Stimulated activated naive CD8-positive, alpha-beta T cell treated with anti-CD3 and anti-CD28 coated beads, Interleukin-15, amount 100 ng/mL, for 72 hours (primary cell): ENCODE results near the gene OR6J1.
A peak's percentile ranks its signal among the peaks of the same experiment; 100 is the strongest.
"Not testable (repeated sequence)": the region's sequence is repeated elsewhere in the genome, so short reads cannot be mapped to it uniquely, and the experiment has no call there.

Source experiments
- ATAC-seq: fragments of 150-1000 bp; cut with Tn5 transposase; 2 replicates; pipeline ENCODE4 v1.10.0; 2021; ENCODE audit warnings: mild to moderate bottlenecking, moderate library complexity
- DNase-seq, 2 donors: peaks; one replicate each; pipeline ENCODE4 v3.0.0; 2021 to 2022
- H3K27ac Mint-ChIP-seq, 2 donors: one replicate each; pipeline ENCODE4 v1.8.0; 2022; ENCODE audit warnings: mild to moderate bottlenecking in 2 of 2, mixed read lengths in 2 of 2, moderate library complexity in 2 of 2
- H3K27me3 Mint-ChIP-seq: one replicate; pipeline ENCODE4 v1.8.0; 2022; ENCODE audit warnings: mixed read lengths
- H3K4me1 Mint-ChIP-seq: one replicate; pipeline ENCODE4 v1.8.0; 2022; ENCODE audit warnings: mild to moderate bottlenecking, mixed read lengths
- H3K4me3 Mint-ChIP-seq, 2 donors: one replicate each; pipeline ENCODE4 v1.8.0; 2022; ENCODE audit warnings: mild to moderate bottlenecking in 2 of 2, mixed read lengths in 2 of 2, moderate library complexity in 1 of 2
- H3K9me3 Mint-ChIP-seq, 2 donors: one replicate each; pipeline ENCODE4 v1.8.0; 2022; ENCODE audit warnings: mixed read lengths in 2 of 2

The OR6J1 gene

GRCh38 chr14:22600027-22600426, 44.1 kb downstream of the OR6J1 start:
- Mint-ChIP-seq H3K4me1 (peaks cover 32% of the 10 kb centered on the region), H3K27ac (no peak overlapping the region), H3K9me3 (no peaks in the 10 kb centered on the region), H3K4me3 (no peak overlapping the region), H3K27me3 (no peaks in the 10 kb centered on the region)
- DNase-seq = no peak
- no peak for ATAC-seq

- Mint-ChIP-seq H3K9me3 (no peaks in the 10 kb centered on the region), H3K27me3 (no peaks in the 10 kb centered on the region), H3K4me3 (peak overlapping the region; percentile 87 to 97), H3K27ac (no peak overlapping the region), H3K4me1 (peaks cover 32% of the 10 kb centered on the region)
- no peak for DNase-seq
- no peak for ATAC-seq
Observed at GRCh38 chr14:22599349-22599748, 44.8 kb downstream of the OR6J1 start.

- Mint-ChIP-seq H3K4me1 (peaks cover 32% of the 10 kb centered on the region), H3K27ac (peak overlapping the region; percentile 88 to 93), H3K27me3 (no peaks in the 10 kb centered on the region), H3K4me3 (peak overlapping the region; percentile 87 to 97), H3K9me3 (no peaks in the 10 kb centered on the region)
- DNase-seq (peak; percentile 22 to 33), ATAC-seq (peak; percentile 81)
Observed at GRCh38 chr14:22598896-22599244, 45.3 kb downstream of the OR6J1 start.

GRCh38 chr14:22598099-22598895, 45.9 kb downstream of the OR6J1 start, which contains the start of gene ABHD4:
Gene ABHD4 (plus strand): TSS chr14:22598300. CDS start chr14:22598307, 7 bp downstream.
- peaks cover 32% of the 10 kb centered on the region for H3K4me1 Mint-ChIP-seq
- H3K9me3 Mint-ChIP-seq = no peaks in the 10 kb centered on the region
- DNase-seq (peak; percentile 67 to 72), ATAC-seq (peak; percentile 93)
- no peaks in the 10 kb centered on the region for H3K27me3 Mint-ChIP-seq
- H3K4me3 Mint-ChIP-seq = peak within 1 kb of the TSS; percentile 87 to 97
- H3K27ac Mint-ChIP-seq = peak within 1 kb of the TSS; percentile 88 to 93

GRCh38 chr14:22597771-22598098, 46.4 kb downstream of the OR6J1 start:
- Mint-ChIP-seq H3K4me3 (peak overlapping the region; percentile 87 to 97), H3K27me3 (no peaks in the 10 kb centered on the region), H3K4me1 (peaks cover 38% of the 10 kb centered on the region), H3K9me3 (no peaks in the 10 kb centered on the region), H3K27ac (peak overlapping the region in 1 of 2 donors; percentile 87)
- peak; percentile 49 for ATAC-seq
- no peak for DNase-seq

GRCh38 chr14:22597265-22597664, 46.9 kb downstream of the OR6J1 start:
- DNase-seq (no peak), ATAC-seq (no peak)
- Mint-ChIP-seq H3K27me3 (no peaks in the 10 kb centered on the region), H3K9me3 (no peaks in the 10 kb centered on the region), H3K4me3 (peak overlapping the region; percentile 87 to 97), H3K27ac (no peak overlapping the region), H3K4me1 (peaks cover 42% of the 10 kb centered on the region)

- Mint-ChIP-seq H3K4me3 (no peak overlapping the region), H3K27ac (no peak overlapping the region), H3K9me3 (no peaks in the 10 kb centered on the region), H3K27me3 (no peaks in the 10 kb centered on the region), H3K4me1 (peaks cover 42% of the 10 kb centered on the region)
- ATAC-seq = no peak
- no peak for DNase-seq
Observed at GRCh38 chr14:22596354-22596879, 47.7 kb downstream of the OR6J1 start.

- DNase-seq (no peak), ATAC-seq (no peak)
- Mint-ChIP-seq H3K27me3 (no peaks in the 10 kb centered on the region), H3K9me3 (no peaks in the 10 kb centered on the region), H3K4me3 (no peak overlapping the region), H3K27ac (no peak overlapping the region), H3K4me1 (peaks cover 46% of the 10 kb centered on the region)
Observed at GRCh38 chr14:22594156-22594716, 49.9 kb downstream of the OR6J1 start.

GRCh38 chr14:22593601-22594000, 50.6 kb downstream of the OR6J1 start:
- peaks cover 41% of the 10 kb centered on the region for H3K4me1 Mint-ChIP-seq
- H3K27ac Mint-ChIP-seq = no peak overlapping the region
- H3K4me3 Mint-ChIP-seq = no peak overlapping the region
- H3K27me3 Mint-ChIP-seq = no peaks in the 10 kb centered on the region
- DNase-seq (no peak), ATAC-seq (no peak)
- no peaks in the 10 kb centered on the region for H3K9me3 Mint-ChIP-seq

GRCh38 chr14:22593189-22593588, 51.0 kb downstream of the OR6J1 start:
- no peak for ATAC-seq
- H3K27me3 Mint-ChIP-seq = no peaks in the 10 kb centered on the region
- H3K27ac Mint-ChIP-seq = no peak overlapping the region
- H3K4me1 Mint-ChIP-seq = peaks cover 42% of the 10 kb centered on the region
- H3K4me3 Mint-ChIP-seq = no peak overlapping the region
- DNase-seq = no peak
- no peaks in the 10 kb centered on the region for H3K9me3 Mint-ChIP-seq

- peak; percentile 94 for ATAC-seq
- Mint-ChIP-seq H3K4me3 (peak within 1 kb of the TSS; percentile 83 to 96), H3K27me3 (no peaks in the 10 kb centered on the region), H3K4me1 (peaks cover 74% of the 10 kb centered on the region), H3K9me3 (no peaks in the 10 kb centered on the region), H3K27ac (peak within 1 kb of the TSS; percentile 99)
- DNase-seq = peak; percentile 100
Observed at GRCh38 chr14:22589096-22589839, 54.9 kb downstream of the OR6J1 start, which contains the start of gene DAD1. Gene DAD1 (minus strand): TSS chr14:22589224. CDS start chr14:22589157, 67 bp downstream.

GRCh38 chr14:22588526-22589095, 55.5 kb downstream of the OR6J1 start:
- H3K27ac Mint-ChIP-seq = peak overlapping the region; percentile 99
- peak overlapping the region; percentile 83 to 96 for H3K4me3 Mint-ChIP-seq
- DNase-seq = no peak
- ATAC-seq = peak; percentile 3
- no peaks in the 10 kb centered on the region for H3K9me3 Mint-ChIP-seq
- H3K27me3 Mint-ChIP-seq = no peaks in the 10 kb centered on the region
- H3K4me1 Mint-ChIP-seq = peaks cover 80% of the 10 kb centered on the region

GRCh38 chr14:22587677-22588422, 56.3 kb downstream of the OR6J1 start:
- not testable (repeated sequence) for H3K27me3 Mint-ChIP-seq, ATAC-seq, H3K9me3 Mint-ChIP-seq
- peak in 1 of 2 donors; percentile 26 for DNase-seq
- Mint-ChIP-seq H3K4me3 (peak overlapping the region; percentile 83 to 96), H3K27ac (peak overlapping the region; percentile 99), H3K4me1 (peaks cover 84% of the 10 kb centered on the region)

GRCh38 chr14:22587247-22587646, 56.9 kb downstream of the OR6J1 start:
- Mint-ChIP-seq H3K27me3 (no peaks in the 10 kb centered on the region), H3K9me3 (no peaks in the 10 kb centered on the region), H3K27ac (peak overlapping the region in 1 of 2 donors; percentile 99), H3K4me1 (peaks cover 84% of the 10 kb centered on the region), H3K4me3 (peak overlapping the region; percentile 83 to 96)
- ATAC-seq = no peak
- no peak for DNase-seq

- DNase-seq (no peak), ATAC-seq (peak; percentile 44)
- Mint-ChIP-seq H3K9me3 (no peaks in the 10 kb centered on the region), H3K27me3 (no peaks in the 10 kb centered on the region), H3K4me1 (peaks cover 86% of the 10 kb centered on the region), H3K27ac (peak overlapping the region in 1 of 2 donors; percentile 81), H3K4me3 (peak overlapping the region; percentile 26 to 29)
Observed at GRCh38 chr14:22583994-22584393, 60.2 kb downstream of the OR6J1 start.
